ENCODE measurements around the gene ADPRS. TPM values are rescaled to one million over a fixed set of nuclear protein-coding genes. Genes with fewer than 3 reads are reported as not detected.

The ADPRS gene
- total and polyA plus RNA-seq, 4 donors: 20.3 to 46.1 (median 42.1) TPM

DNA sequence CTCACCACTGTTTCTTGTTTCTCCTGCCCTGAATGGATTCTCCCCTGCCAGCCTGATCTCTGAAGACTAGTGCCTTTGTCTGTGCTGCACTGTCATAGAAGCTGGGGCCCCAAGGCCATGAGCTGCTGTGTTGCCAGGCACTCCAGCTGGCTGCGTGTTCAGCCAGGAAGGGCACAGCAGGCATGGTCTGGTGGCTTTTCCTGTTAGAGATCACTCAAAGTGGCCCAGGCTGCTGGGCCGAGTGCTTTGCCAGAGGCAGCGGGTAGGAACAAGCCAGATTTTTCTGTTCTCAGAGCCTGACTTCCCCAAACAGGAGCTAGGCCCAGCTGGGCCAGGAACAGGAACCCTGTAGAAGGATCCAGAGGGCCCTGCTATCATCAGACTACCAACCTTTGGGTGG, 5.2 kb downstream of the ADPRS start:
- Histone ChIP-seq H3K4me1 (ENCODE audit: control insufficient read depth, insufficient read depth, low read length) (peaks cover 69% of the 10 kb centered on the region), H3K27me3 (ENCODE audit: control insufficient read depth, insufficient read depth, low read length) (no peaks in the 10 kb centered on the region), H3K4me3 (ENCODE audit: low read depth, low read length) (no peak overlapping the region), H3K36me3 (ENCODE audit: control insufficient read depth, insufficient read depth, low read length) (peaks cover 85% of the 10 kb centered on the region), H3K27ac (ENCODE audit: low read depth, low read length) (peak overlapping the region; percentile 54), H3K9me3 (ENCODE audit: control insufficient read depth, insufficient read depth, low read length) (no peaks in the 10 kb centered on the region)
- 55% methylated on average over 3 of the region's 3 CpGs for WGBS (ENCODE audit: insufficient coverage)
- peak in 3 of 6 donors; percentile 41 to 70 (median 47) for DNase-seq (ENCODE audit: low read depth in 4 of 6, low spot score in 6 of 6)

DNA sequence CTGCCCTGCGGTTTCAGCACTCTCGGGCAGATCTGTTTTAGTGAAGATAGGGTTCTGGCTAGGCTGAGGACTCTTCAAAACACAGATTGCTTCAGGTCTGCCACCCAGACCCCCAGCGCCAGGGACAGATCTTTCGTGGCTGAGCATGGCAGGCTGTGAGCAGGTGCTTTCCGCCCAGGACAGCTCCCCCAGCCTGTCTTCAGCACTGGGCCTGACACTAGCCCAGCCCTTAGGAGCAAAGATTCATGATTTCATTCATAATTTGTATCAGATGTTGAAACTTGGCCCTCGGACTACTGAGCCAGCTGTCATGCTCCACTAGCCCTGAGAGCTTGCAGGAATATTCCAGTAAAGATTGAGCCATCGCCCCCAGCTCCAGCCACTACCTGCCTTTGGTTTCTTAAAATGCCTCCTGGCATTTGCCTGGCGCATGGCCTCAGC, 5.9 kb downstream of the ADPRS start:
- Histone ChIP-seq H3K27ac (ENCODE audit: low read depth, low read length) (peak overlapping the region; percentile 54), H3K9me3 (ENCODE audit: control insufficient read depth, insufficient read depth, low read length) (no peaks in the 10 kb centered on the region), H3K4me1 (ENCODE audit: control insufficient read depth, insufficient read depth, low read length) (peaks cover 69% of the 10 kb centered on the region), H3K36me3 (ENCODE audit: control insufficient read depth, insufficient read depth, low read length) (peaks cover 88% of the 10 kb centered on the region), H3K27me3 (ENCODE audit: control insufficient read depth, insufficient read depth, low read length) (no peaks in the 10 kb centered on the region), H3K4me3 (ENCODE audit: low read depth, low read length) (no peak overlapping the region)
- WGBS (ENCODE audit: insufficient coverage): 83% methylated on average over 8 of the region's 8 CpGs
- DNase-seq (ENCODE audit: low read depth in 4 of 6, low spot score in 6 of 6): no peak

- H3K27ac ChIP-seq (ENCODE audit: low read depth, low read length): no peak overlapping the region
- peaks cover 70% of the 10 kb centered on the region for H3K4me1 ChIP-seq (ENCODE audit: control insufficient read depth, insufficient read depth, low read length)
- H3K4me3 ChIP-seq (ENCODE audit: low read depth, low read length): no peak overlapping the region
- H3K27me3 ChIP-seq (ENCODE audit: control insufficient read depth, insufficient read depth, low read length): no peaks in the 10 kb centered on the region
- H3K9me3 ChIP-seq (ENCODE audit: control insufficient read depth, insufficient read depth, low read length): no peaks in the 10 kb centered on the region
- DNase-seq (ENCODE audit: low read depth in 4 of 6, low spot score in 6 of 6): no peak
- WGBS (ENCODE audit: insufficient coverage): 93% methylated on average over 7 of the region's 15 CpGs
- H3K36me3 ChIP-seq (ENCODE audit: control insufficient read depth, insufficient read depth, low read length): peaks cover 79% of the 10 kb centered on the region
These were observed 7.2 kb downstream of the ADPRS start for GRCh38 chr1:36095760-36096405.

GRCh38 chr1:36096500-36097432, 8.1 kb downstream of the ADPRS start:
- no peaks in the 10 kb centered on the region for H3K9me3 ChIP-seq (ENCODE audit: control insufficient read depth, insufficient read depth, low read length)
- H3K36me3 ChIP-seq (ENCODE audit: control insufficient read depth, insufficient read depth, low read length): peaks cover 70% of the 10 kb centered on the region
- WGBS (ENCODE audit: insufficient coverage): 61% methylated on average over 11 of the region's 16 CpGs

DNA sequence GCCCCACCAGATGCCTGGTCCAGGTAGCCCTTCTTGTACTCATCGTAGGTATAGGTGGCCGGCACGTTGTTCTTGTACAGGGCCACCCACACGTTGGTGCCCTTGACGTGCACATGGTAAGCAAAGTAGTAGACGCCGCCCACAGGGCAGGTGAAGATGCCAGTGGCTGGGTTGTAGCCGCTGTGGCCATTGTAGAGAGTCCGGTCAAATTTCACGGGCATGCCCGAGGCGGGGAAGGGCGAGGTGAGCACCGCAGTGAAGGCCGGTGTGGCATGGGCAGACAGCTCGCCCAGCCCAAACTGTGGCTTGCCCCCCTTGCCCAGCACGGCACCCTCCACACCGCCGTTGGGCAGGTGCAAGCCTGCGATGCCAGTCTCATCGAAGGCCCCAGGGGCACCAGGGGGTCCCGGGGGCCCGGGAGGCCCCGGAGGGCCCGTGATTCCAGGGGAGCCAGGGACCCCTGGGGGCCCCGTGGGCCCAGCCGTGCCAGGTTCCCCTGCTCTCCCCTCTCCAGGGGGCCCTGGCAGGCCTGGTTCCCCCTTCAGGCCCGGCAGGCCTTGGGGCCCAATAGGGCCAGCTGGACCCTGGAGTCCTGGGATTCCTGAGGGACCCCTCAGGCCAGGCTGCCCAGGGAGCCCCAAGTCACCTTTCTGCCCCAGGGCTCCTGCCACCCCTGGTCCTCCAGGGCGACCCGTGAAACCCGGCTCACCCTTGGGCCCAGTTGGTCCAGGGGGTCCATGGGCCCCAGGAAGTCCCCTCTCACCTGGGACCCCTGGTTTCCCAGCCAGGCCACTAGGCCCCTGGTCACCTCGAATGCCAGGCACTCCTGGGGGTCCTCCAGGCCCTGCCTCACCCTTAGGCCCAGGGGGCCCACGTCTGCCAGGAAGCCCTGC, 9.2 kb downstream of the ADPRS start:
- no peaks in the 10 kb centered on the region for H3K27me3 ChIP-seq (ENCODE audit: control insufficient read depth, insufficient read depth, low read length)
- H3K36me3 ChIP-seq (ENCODE audit: control insufficient read depth, insufficient read depth, low read length): peaks cover 58% of the 10 kb centered on the region
- no peak overlapping the region for H3K4me3 ChIP-seq (ENCODE audit: low read depth, low read length)
- 93% methylated on average over 33 of the region's 33 CpGs for WGBS (ENCODE audit: insufficient coverage)
- H3K4me1 ChIP-seq (ENCODE audit: control insufficient read depth, insufficient read depth, low read length): peaks cover 49% of the 10 kb centered on the region
- no peaks in the 10 kb centered on the region for H3K9me3 ChIP-seq (ENCODE audit: control insufficient read depth, insufficient read depth, low read length)
- H3K27ac ChIP-seq (ENCODE audit: low read depth, low read length): no peak overlapping the region
- DNase-seq (ENCODE audit: low read depth in 4 of 6, low spot score in 6 of 6): no peak

More at GRCh38 chr1:36096500-36097432, 8.1 kb downstream of the ADPRS start:
- peaks cover 61% of the 10 kb centered on the region for H3K4me1 ChIP-seq (ENCODE audit: control insufficient read depth, insufficient read depth, low read length)
- H3K27ac ChIP-seq (ENCODE audit: low read depth, low read length): no peak overlapping the region
- no peak for DNase-seq (ENCODE audit: low read depth in 4 of 6, low spot score in 6 of 6)
- H3K27me3 ChIP-seq (ENCODE audit: control insufficient read depth, insufficient read depth, low read length): no peaks in the 10 kb centered on the region
- no peak overlapping the region for H3K4me3 ChIP-seq (ENCODE audit: low read depth, low read length)

GRCh38 chr1:36098650-36099365, 10.1 kb downstream of the ADPRS start:
- no peaks in the 10 kb centered on the region for H3K27me3 ChIP-seq (ENCODE audit: control insufficient read depth, insufficient read depth, low read length)
- no peak for DNase-seq (ENCODE audit: low read depth in 4 of 6, low spot score in 6 of 6)
- no peak overlapping the region for H3K27ac ChIP-seq (ENCODE audit: low read depth, low read length)
- H3K36me3 ChIP-seq (ENCODE audit: control insufficient read depth, insufficient read depth, low read length): peaks cover 49% of the 10 kb centered on the region
- H3K9me3 ChIP-seq (ENCODE audit: control insufficient read depth, insufficient read depth, low read length): no peaks in the 10 kb centered on the region
- H3K4me3 ChIP-seq (ENCODE audit: low read depth, low read length): no peak overlapping the region
- 86% methylated on average over 13 of the region's 13 CpGs for WGBS (ENCODE audit: insufficient coverage)
- H3K4me1 ChIP-seq (ENCODE audit: control insufficient read depth, insufficient read depth, low read length): peaks cover 41% of the 10 kb centered on the region

DNA sequence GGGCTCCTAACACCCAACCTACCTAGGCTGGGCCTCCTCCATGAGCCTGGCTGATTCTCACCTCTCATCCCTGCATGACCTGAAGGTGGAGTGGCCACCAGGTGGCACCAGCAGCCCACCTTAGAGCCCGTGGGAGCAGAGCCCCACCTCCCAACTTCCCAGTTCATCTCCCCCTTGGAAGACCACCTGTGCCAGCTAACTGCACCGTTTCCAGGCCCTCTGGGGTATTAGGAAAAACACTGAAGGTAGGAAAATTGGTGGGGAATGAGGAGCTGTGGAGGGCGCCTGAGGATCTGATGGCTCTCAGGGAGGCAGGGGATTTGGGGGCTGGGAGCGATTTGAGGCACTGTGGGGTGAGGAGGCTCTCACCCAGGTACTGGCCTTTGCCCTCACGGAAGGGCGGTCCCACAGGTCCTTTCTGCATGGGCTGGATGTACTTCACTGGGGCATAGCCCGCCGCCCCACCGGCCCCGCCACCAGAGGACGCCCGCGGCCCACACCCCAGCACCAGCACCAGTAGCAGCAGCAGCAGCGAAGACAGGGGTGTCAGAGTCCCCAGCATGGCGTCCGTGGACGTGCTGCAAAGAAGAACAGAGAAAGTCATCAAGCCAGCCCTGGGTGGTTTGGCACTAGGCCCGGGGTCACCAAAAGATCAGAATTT, 11.1 kb downstream of the ADPRS start:
- Histone ChIP-seq H3K27me3 (ENCODE audit: control insufficient read depth, insufficient read depth, low read length) (no peaks in the 10 kb centered on the region), H3K36me3 (ENCODE audit: control insufficient read depth, insufficient read depth, low read length) (peaks cover 39% of the 10 kb centered on the region), H3K4me3 (ENCODE audit: low read depth, low read length) (no peak overlapping the region), H3K9me3 (ENCODE audit: control insufficient read depth, insufficient read depth, low read length) (no peaks in the 10 kb centered on the region), H3K4me1 (ENCODE audit: control insufficient read depth, insufficient read depth, low read length) (peaks cover 31% of the 10 kb centered on the region), H3K27ac (ENCODE audit: low read depth, low read length) (no peak overlapping the region)
- 43% methylated on average over 17 of the region's 18 CpGs for WGBS (ENCODE audit: insufficient coverage)
- DNase-seq (ENCODE audit: low read depth in 4 of 6, low spot score in 6 of 6): peak in 4 of 6 donors; percentile 47 to 93 (median 73)

DNA sequence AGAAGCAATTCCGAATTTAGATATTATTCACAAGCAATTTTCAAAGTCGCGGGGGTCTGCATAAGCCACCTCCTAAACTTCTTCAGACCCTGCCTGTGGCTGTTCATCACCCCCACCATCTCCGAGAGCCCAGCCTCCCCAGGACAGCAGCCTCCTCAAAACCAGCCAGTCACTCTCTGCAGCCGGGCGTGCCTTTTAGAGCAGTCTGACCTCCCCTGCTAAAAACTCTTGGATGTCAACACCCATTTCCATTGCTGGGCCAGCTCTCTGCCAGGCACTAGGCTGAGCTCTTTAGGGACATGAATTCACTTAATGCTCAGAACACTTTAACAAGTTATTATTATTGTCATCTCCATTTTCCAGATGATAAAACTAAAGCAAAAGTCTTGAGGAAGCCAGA, 11.7 kb downstream of the ADPRS start:
- Histone ChIP-seq H3K4me1 (ENCODE audit: control insufficient read depth, insufficient read depth, low read length) (peaks cover 28% of the 10 kb centered on the region), H3K36me3 (ENCODE audit: control insufficient read depth, insufficient read depth, low read length) (peaks cover 37% of the 10 kb centered on the region), H3K9me3 (ENCODE audit: control insufficient read depth, insufficient read depth, low read length) (no peaks in the 10 kb centered on the region), H3K27ac (ENCODE audit: low read depth, low read length) (no peak overlapping the region), H3K4me3 (ENCODE audit: low read depth, low read length) (no peak overlapping the region), H3K27me3 (ENCODE audit: control insufficient read depth, insufficient read depth, low read length) (no peaks in the 10 kb centered on the region)
- 81% methylated on average over 6 of the region's 6 CpGs for WGBS (ENCODE audit: insufficient coverage)
- DNase-seq (ENCODE audit: low read depth in 4 of 6, low spot score in 6 of 6): no peak
